Measurements from ENCODE around the gene RARS2.
"Not testable (repeated sequence)": the region's sequence is repeated elsewhere in the genome, so short reads cannot be mapped to it uniquely, and the experiment has no call there.

RARS2 gene, protein sequence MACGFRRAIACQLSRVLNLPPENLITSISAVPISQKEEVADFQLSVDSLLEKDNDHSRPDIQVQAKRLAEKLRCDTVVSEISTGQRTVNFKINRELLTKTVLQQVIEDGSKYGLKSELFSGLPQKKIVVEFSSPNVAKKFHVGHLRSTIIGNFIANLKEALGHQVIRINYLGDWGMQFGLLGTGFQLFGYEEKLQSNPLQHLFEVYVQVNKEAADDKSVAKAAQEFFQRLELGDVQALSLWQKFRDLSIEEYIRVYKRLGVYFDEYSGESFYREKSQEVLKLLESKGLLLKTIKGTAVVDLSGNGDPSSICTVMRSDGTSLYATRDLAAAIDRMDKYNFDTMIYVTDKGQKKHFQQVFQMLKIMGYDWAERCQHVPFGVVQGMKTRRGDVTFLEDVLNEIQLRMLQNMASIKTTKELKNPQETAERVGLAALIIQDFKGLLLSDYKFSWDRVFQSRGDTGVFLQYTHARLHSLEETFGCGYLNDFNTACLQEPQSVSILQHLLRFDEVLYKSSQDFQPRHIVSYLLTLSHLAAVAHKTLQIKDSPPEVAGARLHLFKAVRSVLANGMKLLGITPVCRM

DNA sequence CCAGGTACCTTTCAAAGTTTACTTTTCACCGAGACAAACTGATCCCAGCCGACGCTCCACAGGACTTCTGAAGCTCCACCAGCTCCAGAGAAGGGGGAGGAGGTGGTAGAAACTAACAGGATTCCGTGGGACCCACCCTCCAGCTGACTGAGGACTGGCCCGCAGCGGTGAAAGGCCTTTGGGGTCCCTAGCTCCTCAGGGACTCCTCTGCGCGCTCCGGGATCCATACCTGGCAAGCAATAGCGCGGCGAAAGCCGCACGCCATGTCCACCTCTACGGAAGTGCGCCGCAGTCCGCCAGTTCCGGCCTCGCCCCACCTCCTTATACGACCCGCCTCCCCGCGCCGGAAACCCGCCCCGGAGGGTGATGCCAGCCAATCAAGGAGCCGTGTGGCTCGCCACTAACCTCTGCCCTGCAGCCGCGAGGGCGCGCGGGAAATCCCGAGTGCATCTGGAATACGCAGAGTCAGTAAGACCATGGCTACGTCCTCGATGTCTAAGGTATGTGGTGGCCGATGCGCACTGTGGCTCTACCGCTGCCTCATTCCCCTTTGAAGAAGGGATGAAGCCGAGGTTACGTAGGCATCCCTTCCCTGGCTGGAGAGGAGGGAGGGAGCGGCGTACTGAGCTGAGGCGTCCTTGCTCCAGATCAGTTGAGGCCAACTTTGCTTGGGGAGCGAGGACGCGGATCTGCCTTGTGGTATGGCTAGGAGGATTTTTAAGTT is at the start of gene RARS2, which contains the start of gene ORC3:
Gene RARS2 (minus strand): TSS at position 295 of the 724 bp plus-strand sequence. CDS start 30 bp downstream, at position 265.
Gene ORC3 (plus strand): TSS at position 443 of the 724 bp plus-strand sequence. CDS start 34 bp downstream, at position 477.
- DNase-seq = peak; percentile 78

- no peak for DNase-seq
Measured at GRCh38 chr6:87639373-87639772, 49.6 kb upstream of the RARS2 start.

DNA sequence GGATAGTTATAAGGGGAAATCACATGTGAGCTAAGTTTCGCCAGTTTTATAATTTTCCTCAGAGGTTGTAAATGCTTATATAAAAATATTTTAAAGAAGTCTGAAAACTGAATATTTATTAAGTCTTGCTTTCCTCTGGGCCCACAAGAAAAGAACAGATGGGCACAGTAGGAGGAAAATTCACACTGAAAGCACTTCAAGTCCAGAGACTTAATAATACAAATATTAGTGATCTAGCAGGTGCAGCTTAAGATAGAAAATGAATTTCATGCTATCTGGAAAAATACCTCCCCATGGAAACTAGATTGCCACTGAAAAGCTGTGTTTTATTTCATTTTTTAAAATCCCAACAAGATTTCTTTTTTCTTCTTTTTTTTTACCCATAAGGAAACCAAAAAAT is 47.3 kb upstream of the RARS2 start:
- DNase-seq = no peak

GRCh38 chr6:87636315-87636714 is 46.5 kb upstream of the RARS2 start:
- DNase-seq = no peak

GRCh38 chr6:87633851-87634250 is 44.1 kb upstream of the RARS2 start:
- DNase-seq = no peak

DNA sequence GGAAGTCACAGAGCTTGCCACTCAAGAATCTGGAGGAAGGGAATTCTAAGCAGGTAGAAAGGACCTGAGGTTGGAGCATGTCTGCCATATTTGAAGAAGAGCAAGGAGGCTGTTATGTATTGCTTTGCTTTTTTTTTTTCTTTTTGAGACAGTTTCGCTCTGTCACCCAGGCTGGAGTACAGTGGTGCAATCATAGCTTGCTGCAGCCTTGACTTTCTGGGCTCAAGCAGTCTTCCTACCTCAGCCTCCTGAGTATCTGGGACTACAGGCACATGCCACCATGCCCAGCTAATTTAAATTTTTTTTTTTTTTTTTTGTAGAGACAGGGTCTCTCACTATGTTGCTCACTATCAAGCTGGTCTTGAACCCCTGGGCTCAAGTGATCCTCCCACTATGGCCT is 41.0 kb upstream of the RARS2 start:
- DNase-seq = no peak

DNA sequence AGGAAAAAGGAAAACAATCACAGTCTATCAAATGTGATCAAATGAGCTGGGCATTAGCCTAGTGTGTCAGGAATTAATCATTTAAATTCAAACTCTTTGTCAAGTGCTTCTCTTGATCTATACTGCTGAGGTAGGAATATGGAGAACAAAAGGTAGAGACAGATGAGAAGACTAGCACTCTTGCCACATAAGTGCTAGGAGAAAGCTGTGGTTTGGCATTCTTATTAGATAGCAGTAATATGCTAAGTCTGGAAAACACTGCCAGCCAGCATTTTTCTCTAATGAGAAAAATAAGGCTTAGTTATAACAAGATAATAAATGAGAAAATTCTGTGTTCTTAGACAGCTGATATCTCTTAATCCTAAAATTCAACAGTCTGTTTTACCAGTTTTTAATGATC is 39.1 kb upstream of the RARS2 start:
- DNase-seq = no peak

GRCh38 chr6:87628424-87628823 is 38.6 kb upstream of the RARS2 start:
- DNase-seq = no peak

- no peak for DNase-seq
Measured at GRCh38 chr6:87623248-87623647, 33.5 kb upstream of the RARS2 start.

DNA sequence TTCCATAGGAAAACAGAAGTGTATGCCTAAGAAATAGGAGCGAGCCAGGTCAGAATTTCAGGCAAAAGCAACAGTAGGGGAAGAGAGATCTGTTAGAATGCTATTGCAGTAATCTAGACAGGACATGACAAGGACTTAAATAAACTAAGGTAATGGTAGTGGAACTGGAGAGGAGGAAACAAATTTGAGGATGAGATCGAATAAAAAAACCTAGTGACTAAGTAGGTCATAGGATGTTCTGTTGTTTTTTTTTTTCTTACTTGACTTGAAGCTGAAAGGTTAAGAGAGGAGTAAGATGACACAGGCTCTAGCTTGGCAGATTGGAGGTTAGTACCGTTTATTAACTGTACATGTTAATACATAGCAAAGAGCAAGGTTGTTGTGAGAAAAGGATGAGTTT is 28.7 kb upstream of the RARS2 start:
- DNase-seq = no peak

DNA sequence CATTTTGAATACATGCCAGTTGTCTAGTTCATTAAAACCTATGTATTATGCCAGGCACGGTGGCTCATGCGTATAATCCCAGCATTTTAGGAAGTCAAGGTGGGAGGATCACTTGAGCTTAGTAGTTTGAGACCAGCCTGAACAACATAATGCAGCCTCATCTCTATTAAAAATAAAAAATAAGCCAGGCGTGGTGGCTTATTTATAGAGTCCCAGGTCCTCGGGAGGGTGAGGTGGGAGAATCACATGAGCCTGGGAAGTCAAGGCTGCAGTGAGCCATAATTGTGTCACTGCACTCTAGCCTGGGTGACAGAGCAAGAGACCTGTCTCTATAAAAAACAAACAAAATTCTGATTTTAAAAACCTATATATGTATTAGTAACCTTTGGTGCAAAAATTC is 27.6 kb upstream of the RARS2 start:
- DNase-seq = no peak

- not testable (repeated sequence) for DNase-seq
Measured at GRCh38 chr6:87613018-87613417, 23.2 kb upstream of the RARS2 start.

DNA sequence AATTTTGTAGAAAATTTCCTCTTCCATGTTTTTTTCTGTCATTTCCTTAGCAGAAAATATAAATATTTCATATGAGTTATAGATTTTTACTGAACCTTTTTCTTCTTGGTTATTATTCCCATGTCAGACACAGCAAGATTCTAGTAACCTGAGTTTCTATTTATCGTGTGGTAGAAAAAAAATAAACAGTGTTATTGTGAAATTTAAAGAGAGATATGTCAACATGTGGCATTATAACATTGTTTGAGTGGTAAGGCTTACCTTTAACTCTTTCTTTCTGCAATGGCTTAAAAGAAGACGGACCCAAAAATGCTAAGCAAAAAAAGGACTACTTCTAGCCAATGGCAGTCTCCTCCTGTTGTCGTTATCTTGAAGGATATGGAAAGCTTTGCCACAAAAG is 19.0 kb upstream of the RARS2 start:
- no peak for DNase-seq

- no peak for DNase-seq
Measured at GRCh38 chr6:87606199-87606598, 16.4 kb upstream of the RARS2 start.

GRCh38 chr6:87600576-87600975 is 10.8 kb upstream of the RARS2 start:
- no peak for DNase-seq

DNA sequence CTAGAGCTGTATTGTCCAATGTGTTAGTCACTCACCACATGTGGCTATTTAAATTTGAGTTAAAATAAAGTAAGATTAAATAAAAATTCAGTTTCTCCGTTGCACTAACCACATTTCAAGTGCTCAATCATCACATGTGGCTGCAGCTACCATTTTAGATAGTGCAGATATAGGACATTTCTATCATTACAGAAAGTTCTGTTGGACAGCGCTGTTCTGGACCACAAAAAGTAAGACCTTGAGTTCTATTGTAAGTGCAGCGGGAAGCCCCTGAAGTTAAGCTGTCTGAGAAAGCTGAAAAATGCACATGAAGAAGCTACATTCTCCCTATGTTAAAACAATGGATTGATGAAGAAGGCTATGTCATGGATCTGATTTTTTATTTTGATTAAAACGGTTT is 1.2 kb upstream of the RARS2 start:
- DNase-seq = no peak

- no peak for DNase-seq
Measured at GRCh38 chr6:87590417-87590880, 662 bp upstream of the RARS2 start.

GRCh38 chr6:87588756-87589407 is 905 bp downstream of the RARS2 start:
- no peak for DNase-seq

DNA sequence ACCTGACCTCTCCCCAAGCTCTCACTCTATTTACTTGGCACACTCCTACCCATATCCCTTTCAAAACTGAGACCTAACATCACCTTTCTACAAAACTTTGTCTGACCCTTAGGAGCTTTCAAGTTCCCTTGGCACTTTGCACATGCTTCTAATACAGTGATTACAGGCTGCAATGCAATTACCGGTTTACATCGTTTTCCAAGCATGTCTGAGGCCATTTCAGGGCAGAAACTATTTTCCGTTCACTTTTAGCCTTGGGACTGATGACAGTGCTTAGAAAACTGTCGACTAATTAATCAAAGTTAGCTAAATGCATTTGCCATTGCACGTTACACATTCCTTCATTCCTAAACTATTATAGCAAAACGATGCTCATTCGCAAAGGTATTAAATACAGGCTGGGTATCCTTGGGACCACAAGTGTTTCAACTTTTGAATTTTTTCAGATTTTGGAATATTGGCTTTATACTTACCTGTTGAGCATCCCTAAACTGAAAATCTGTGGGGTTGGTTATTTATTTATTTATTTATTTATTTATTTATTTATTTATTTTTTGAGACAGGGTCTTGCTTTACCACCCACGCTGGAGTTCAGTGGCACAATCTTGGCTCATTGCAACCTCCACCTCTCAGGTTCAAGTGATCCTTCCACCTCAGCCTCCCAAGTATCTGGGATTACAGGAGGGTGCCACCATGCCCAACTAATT is 3.3 kb downstream of the RARS2 start:
- no peak for DNase-seq

GRCh38 chr6:87583822-87584221 is 6.0 kb downstream of the RARS2 start:
- no peak for DNase-seq

- DNase-seq = no peak
Measured at GRCh38 chr6:87575423-87575822, 14.4 kb downstream of the RARS2 start.

GRCh38 chr6:87574237-87574804 is 15.5 kb downstream of the RARS2 start:
- DNase-seq = no peak

Data from NCI-H1694 treated with DMSO at 0.1 percent for 48 hours (cell line).